Neural progenitor cell (in vitro differentiated cells): ENCODE measurements around the gene GYS2.

Experiments
- EZH2phosphoT487 ChIP-seq: fragments of 200-600 bp; sonication (generic); IDR thresholded peaks from 2 replicates; pipeline ENCODE4 v1.6.1; 2017; ENCODE audit warnings: antibody characterized with exemption
- TF ChIP-seq, protein P1 (sequence below): fragments of 200-600 bp; sonication (generic); IDR thresholded peaks from 2 replicates; pipeline ENCODE4 v1.5.1; 2017; ENCODE audit warnings: antibody characterized with exemption, mild to moderate bottlenecking

DNA sequence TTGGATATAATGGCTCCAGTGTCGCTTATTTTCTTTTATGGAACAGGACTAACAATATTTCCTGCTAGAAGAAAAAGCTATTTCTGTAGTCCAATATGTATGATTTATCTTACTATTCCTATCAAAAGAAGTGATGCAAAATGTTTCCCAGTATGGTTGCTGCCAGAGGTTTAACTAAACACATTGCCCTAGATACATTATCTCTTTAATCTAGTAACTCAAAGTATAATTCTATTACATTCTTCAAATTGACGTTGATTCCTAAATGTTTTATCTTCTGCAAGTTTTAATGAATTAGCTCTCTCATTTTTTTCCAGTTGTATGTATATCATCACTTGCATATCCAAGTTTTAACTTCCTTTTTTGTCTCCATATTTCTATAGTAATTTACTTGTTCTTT is 28.2 kb downstream of the GYS2 start:
- TF ChIP-seq, protein P1, sequence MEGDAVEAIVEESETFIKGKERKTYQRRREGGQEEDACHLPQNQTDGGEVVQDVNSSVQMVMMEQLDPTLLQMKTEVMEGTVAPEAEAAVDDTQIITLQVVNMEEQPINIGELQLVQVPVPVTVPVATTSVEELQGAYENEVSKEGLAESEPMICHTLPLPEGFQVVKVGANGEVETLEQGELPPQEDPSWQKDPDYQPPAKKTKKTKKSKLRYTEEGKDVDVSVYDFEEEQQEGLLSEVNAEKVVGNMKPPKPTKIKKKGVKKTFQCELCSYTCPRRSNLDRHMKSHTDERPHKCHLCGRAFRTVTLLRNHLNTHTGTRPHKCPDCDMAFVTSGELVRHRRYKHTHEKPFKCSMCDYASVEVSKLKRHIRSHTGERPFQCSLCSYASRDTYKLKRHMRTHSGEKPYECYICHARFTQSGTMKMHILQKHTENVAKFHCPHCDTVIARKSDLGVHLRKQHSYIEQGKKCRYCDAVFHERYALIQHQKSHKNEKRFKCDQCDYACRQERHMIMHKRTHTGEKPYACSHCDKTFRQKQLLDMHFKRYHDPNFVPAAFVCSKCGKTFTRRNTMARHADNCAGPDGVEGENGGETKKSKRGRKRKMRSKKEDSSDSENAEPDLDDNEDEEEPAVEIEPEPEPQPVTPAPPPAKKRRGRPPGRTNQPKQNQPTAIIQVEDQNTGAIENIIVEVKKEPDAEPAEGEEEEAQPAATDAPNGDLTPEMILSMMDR, result no peak
- TF ChIP-seq EZH2phosphoT487, result no peak
